ENCODE results near the gene TRABD2A. TPM values are rescaled to one million over a fixed set of nuclear protein-coding genes. Genes with fewer than 3 reads are reported as not detected.

Gene TRABD2A
- total and polyA plus RNA-seq, 9 of the 15 experiments (the other 6 are each of a cell fraction or from before 2014, with no cell fraction given), result 0.07 to 0.45 (median 0.25) TPM

DNA sequence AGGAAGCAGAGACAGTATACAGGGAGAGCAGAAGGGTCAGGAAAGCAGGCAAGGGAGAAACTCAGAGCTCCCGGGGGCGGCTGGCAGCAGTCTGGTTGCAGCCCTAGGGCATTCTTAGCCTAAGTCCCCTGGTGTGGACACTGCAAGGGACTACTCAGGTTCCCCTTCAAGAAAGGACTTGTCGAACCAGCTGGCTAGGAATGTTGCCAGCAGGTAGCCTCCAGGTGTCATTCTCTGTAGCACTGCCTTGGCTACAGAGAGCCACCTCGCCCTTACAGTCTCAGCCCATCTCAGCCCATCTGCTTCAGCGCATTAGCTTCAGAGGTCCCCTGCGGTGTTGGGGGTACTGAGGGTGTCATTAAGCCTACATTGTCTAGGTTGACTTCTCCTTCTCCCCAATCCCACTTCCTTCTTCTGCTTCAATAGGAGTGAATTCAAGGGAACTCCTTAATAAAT lies 13.3 kb upstream of the TRABD2A start:
- H2AFZ ChIP-seq (ENCODE audit: low read depth, low read length), result peak overlapping the region; percentile 74; the same call in 1 of the 2 replicates
- H3K27ac ChIP-seq (ENCODE audit: extremely low read depth, low read depth, low read length), result no peak overlapping the region
- FAIRE-seq, result no peak

More for the DNA sequence above, 13.3 kb upstream of the TRABD2A start:
- no peaks in the 10 kb centered on the region for H3K79me2 ChIP-seq (ENCODE audit: control insufficient read depth, insufficient read depth, low read length)
- H3K4me3 ChIP-seq, result no peak overlapping the region
- ATAC-seq (no peak), DNase-seq (ENCODE audit: extremely low read depth in 1 of 4, low spot score in 3 of 4) (no peak)
- no peaks in the 10 kb centered on the region for H3K9me3 ChIP-seq (replicated peaks; ENCODE audit: control insufficient read depth, insufficient read depth, low read depth, low read length)
- no peaks in the 10 kb centered on the region for H3K9me1 ChIP-seq (ENCODE audit: control insufficient read depth, insufficient read depth, low read length)
- in situ Hi-C loops (cut with MboI) (no loop called here), intact Hi-C loops (cut with micrococcal nuclease) (no loop called here)
- H4K20me1 ChIP-seq (replicated peaks; ENCODE audit: control insufficient read depth, insufficient read depth, low read length), result no peaks in the 10 kb centered on the region
- H3K27me3 ChIP-seq (ENCODE audit: control insufficient read depth in 2 of 2, insufficient read depth in 2 of 2, low read length in 2 of 2), result no peaks in the 10 kb centered on the region
- TF ChIP-seq NFE2 (IDR thresholded peaks at IDR 0.05; ENCODE audit: low read depth), result no peak
- TF ChIP-seq SPI1 (IDR thresholded peaks at IDR 0.05; ENCODE audit: borderline replicate concordance, low read depth, low read length), result peak; percentile 28; the same call in 1 of the 2 replicates
- TF ChIP-seq, protein P1, sequence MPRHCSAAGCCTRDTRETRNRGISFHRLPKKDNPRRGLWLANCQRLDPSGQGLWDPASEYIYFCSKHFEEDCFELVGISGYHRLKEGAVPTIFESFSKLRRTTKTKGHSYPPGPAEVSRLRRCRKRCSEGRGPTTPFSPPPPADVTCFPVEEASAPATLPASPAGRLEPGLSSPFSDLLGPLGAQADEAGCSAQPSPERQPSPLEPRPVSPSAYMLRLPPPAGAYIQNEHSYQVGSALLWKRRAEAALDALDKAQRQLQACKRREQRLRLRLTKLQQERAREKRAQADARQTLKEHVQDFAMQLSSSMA (CRISPR knock-in tag; IDR thresholded peaks at IDR 0.05), result no peak
- no peak for TF ChIP-seq GABPA (tag; conservative IDR thresholded peaks at IDR 0.05; ENCODE audit: low read depth)
- no peak for TF ChIP-seq HDAC6 (IDR thresholded peaks at IDR 0.05; ENCODE audit: low read depth, low read length)
- CTCF ChIA-PET (ENCODE audit: low intra/inter-chr PET ratio), result no interaction called here
- H3K4me1 ChIP-seq (replicated peaks in 1 of 2; ENCODE audit: control insufficient read depth in 2 of 2, insufficient read depth in 2 of 2, low read length in 2 of 2), result peaks cover under 1 to 15% of the 10 kb centered on the region in 2 experiments; a peak in 3 of 5 replicates
- BruUV-seq (replicated peaks), result no TSS peak
- 62% methylated on average over 6 of the region's 6 CpGs for WGBS (ENCODE audit: insufficient coverage, low coverage, missing lambda C conversion rate)
- no peaks in the 10 kb centered on the region for H3K36me3 ChIP-seq (ENCODE audit: control insufficient read depth, insufficient read depth, low read length)
- H3K9ac ChIP-seq (ENCODE audit: insufficient read depth in 1 of 2, low read depth in 2 of 2, low read length in 2 of 2), result no peak overlapping the region
- POLR2A ChIA-PET, result interaction anchor here (1.1 to 1.2 kb wide), 2 partner anchors 11 to 45 kb away, joined by 3 to 4 read pairs; no protein-coding TSS in a partner anchor
- H3K4me2 ChIP-seq (ENCODE audit: insufficient read depth, low read length), result no peak overlapping the region
